ENCODE data around the gene POLR1B.
"Not testable (repeated sequence)": the region's sequence is repeated elsewhere in the genome, so short reads cannot be mapped to it uniquely, and the experiment has no call there.

POLR1B gene

DNA sequence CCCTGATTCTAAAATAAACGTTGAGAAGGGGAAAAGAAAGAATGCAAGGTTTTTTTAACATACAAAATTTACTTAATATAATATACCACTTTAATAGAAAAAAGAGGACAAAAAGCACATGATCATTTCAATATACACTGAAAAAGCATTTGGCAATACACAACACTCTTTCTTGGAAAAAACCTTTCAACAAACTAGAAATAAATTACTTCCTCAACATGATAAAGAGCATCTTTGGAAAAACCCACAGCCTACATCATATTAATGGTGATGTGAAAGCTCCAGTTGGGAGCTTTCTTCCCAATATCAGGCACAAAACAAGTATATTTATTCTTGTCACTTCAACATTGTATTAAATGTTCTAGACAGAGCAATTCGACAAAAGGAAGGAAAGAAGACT is 3.0 kb upstream of the POLR1B start:
- in situ Hi-C loops (cut with MboI; ENCODE audit: low sequenced_read_pairs), result no loop called here

GRCh38 chr2:112540906-112541305 is 1.4 kb upstream of the POLR1B start:
- in situ Hi-C loops (cut with MboI; ENCODE audit: low sequenced_read_pairs), result no loop called here

- in situ Hi-C loops (cut with MboI; ENCODE audit: low sequenced_read_pairs), result no loop called here
Observed at GRCh38 chr2:112541315-112542122, 746 bp upstream of the POLR1B start.

- in situ Hi-C loops (cut with MboI; ENCODE audit: low sequenced_read_pairs), result no loop called here
Observed at GRCh38 chr2:112542984-112543661, 858 bp downstream of the POLR1B start.

DNA sequence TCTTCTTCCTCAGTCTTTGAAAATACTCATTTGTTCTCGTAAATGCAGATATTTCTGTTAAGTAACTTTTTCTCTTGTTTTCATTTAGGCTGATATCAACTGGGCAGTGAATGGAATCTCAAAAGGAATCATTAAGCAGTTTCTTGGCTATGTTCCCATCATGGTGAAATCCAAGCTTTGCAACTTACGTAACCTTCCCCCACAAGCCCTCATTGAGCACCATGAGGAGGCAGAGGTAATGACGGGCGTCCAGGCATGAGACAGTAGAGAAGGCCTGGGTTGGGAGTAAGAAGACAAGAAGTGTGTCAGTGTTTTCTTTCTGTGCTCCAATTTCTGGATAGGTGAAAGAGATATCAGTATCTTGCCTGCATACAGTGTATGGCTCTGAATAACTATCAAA is 5.1 kb downstream of the POLR1B start:
- in situ Hi-C loops (cut with MboI; ENCODE audit: low sequenced_read_pairs), result no loop called here

- in situ Hi-C loops (cut with MboI; ENCODE audit: low sequenced_read_pairs), result no loop called here
Observed at GRCh38 chr2:112548980-112549379, 6.7 kb downstream of the POLR1B start.

GRCh38 chr2:112566104-112566503 is 23.8 kb downstream of the POLR1B start:
- in situ Hi-C loops (cut with MboI; ENCODE audit: low sequenced_read_pairs), result no loop called here

GRCh38 chr2:112566508-112566907 is 24.2 kb downstream of the POLR1B start:
- in situ Hi-C loops (cut with MboI; ENCODE audit: low sequenced_read_pairs), result not testable (repeated sequence)

DNA sequence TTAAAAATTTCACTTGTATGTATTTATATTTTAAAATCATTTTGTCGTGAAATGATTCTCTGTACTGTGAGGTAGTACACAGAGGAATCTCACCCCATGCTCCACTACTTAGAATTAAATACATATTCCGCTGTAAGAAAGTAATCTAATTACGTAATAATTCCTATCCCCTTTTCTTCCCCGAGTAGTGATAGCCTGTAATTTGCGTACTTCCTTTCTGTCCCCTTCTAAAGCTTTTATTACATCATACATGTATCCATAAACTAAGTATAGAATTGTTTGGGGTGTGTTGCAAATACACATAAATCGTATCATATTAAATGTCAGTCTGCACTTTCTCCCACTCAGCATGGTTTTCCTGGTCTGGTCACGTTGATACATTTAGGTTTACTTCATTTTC is 29.7 kb downstream of the POLR1B start:
- in situ Hi-C loops (cut with MboI; ENCODE audit: low sequenced_read_pairs), result no loop called here

DNA sequence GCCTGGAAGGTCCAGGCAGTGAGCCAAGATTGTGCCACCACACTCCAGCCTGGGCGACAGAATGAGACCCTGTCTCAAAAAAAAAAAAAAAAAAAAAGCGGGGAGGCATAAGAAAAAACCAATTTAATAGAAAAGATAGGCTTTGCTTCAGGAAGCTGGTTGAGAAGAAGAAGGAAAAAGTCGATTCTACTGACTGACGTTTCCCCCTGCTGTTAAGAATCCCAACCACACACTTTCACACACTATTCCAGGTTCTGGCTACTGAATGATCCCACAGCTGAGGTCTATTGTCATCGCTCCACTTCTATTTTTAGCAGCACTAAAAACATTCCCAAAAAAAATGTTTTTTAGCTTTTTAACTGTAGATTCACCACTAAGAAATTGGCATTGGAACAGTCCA is 35.5 kb downstream of the POLR1B start:
- in situ Hi-C loops (cut with MboI; ENCODE audit: low sequenced_read_pairs), result no loop called here

GRCh38 chr2:112579241-112579640 is 37.0 kb downstream of the POLR1B start:
- in situ Hi-C loops (cut with MboI; ENCODE audit: low sequenced_read_pairs), result no loop called here

GRCh38 chr2:112580084-112580483 is 37.8 kb downstream of the POLR1B start:
- in situ Hi-C loops (cut with MboI; ENCODE audit: low sequenced_read_pairs), result no loop called here

DNA sequence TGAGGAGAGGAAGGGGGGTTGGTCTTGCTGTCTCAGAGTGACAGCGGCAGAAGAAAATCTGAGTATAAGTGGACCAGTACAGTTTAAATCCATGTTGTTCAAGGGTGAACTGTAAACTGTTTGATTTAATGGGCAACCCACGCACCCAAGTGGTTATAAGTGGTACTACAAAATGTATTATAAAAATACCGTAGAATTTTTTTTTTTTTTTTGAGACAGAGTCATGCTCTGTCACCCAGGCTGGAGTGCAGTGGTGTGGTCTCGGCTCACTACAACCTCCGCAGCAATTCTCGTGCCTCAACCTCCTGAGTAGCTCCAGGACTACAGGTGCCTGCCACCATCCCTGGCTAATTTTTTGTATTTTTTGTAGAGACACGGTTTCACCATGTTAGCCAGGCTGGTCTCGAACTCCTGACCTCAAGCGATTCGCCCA is 40.1 kb downstream of the POLR1B start:
- in situ Hi-C loops (cut with MboI; ENCODE audit: low sequenced_read_pairs), result no loop called here

DNA sequence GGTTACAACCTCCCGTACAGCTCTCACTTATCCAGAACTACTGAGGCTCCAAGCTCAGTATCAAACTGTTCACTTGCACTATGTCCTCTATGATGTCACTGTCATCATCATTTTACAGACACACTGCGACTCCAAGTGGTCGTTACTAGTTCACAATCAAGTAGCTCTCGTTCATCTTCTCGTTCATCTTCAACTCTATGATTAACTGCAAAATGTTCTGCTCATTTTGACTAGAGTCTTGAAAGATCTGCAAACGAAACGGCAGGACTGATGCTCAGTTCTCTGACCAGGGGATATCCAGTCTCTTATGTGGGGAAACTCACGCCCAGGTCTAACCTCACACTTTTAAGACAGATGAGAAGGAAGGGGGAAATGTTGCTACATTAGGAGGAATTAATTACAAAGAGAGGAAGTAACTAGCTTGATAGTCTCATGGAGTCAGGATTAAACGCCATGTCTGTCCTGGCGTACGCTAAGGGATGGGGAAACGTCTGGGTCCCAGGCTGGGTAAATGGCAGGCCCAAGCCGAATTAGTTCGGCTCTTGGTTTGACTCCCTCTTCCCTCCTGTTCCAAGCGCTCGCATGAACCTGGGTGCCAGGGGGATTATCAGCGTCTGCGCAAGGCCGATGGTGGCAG is 41.4 kb downstream of the POLR1B start:
- in situ Hi-C loops (cut with MboI; ENCODE audit: low sequenced_read_pairs), result no loop called here

GRCh38 chr2:112584134-112584890 is 42.0 kb downstream of the POLR1B start, which contains the start of gene CHCHD5:
Gene CHCHD5 (plus strand): TSS chr2:112584609. CDS start chr2:112584648, 39 bp downstream.
- in situ Hi-C loops (cut with MboI; ENCODE audit: low sequenced_read_pairs), result no loop called here

- in situ Hi-C loops (cut with MboI; ENCODE audit: low sequenced_read_pairs), result no loop called here
Observed at GRCh38 chr2:112584891-112585250, 42.6 kb downstream of the POLR1B start.

DNA sequence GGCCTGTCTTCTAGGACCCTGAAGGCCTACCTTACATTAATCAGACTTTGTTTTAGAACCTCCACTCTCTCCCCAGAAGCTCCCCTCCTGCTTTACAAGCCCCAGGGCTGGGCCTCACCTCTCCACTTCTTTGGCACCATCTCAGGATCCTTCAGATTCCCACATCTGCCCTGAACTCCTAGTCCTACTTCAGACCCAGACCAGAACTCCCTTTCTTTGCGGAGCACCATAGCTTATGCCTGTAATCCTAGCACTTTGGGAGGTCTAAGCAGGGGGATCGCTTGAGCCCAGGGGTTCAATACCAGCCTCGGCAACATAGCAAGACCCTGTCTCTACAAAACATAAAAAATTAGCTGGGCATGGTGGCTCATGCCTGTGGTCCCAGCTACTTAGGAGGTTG is 43.1 kb downstream of the POLR1B start:
- in situ Hi-C loops (cut with MboI; ENCODE audit: low sequenced_read_pairs), result no loop called here

GRCh38 chr2:112585873-112586464 is 43.7 kb downstream of the POLR1B start:
- in situ Hi-C loops (cut with MboI; ENCODE audit: low sequenced_read_pairs), result no loop called here

GRCh38 chr2:112588611-112589045 is 46.4 kb downstream of the POLR1B start:
- in situ Hi-C loops (cut with MboI; ENCODE audit: low sequenced_read_pairs), result no loop called here

DNA sequence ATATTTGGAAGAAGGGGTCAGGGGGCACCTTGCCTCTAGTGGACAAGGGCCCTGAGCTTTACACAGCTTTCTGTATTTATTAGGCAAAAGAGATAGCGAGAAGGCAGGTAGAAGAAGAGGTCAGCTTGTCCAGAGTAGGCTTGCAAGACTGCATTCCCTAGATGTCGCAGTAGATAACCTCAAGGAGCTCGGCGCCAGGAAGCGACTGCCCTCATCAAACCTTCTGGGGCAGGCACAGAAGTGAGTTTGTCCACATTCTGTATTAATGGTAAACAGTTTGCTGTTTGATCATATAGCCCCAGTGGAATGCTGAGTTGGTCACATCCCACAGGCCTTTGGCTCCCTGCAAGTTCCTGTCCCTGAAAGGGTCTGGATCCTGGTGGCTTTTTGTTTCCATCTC is 49.1 kb downstream of the POLR1B start:
- in situ Hi-C loops (cut with MboI; ENCODE audit: low sequenced_read_pairs), result no loop called here

GRCh38 chr2:112593736-112594135 is 51.5 kb downstream of the POLR1B start:
- in situ Hi-C loops (cut with MboI; ENCODE audit: low sequenced_read_pairs), result no loop called here
